HCT116 (cell line): ENCODE data around the gene SOCS3. TPM values are rescaled to one million over a fixed set of nuclear protein-coding genes. Genes with fewer than 3 reads are reported as not detected.

Experiments
- ATAC-seq: fragments of 200-7000 bp; cut with Tn5 transposase; 2 replicates; pipeline ENCODE4 v1.9.1; 2020; ENCODE audit warnings: mild to moderate bottlenecking, moderate library complexity
- BruUV-seq: library from RNA; stranded (reverse); fragments of 400-500 nt; replicated peaks from 2 replicates; lab custom pipeline; 2021; lab: Mats Ljungman, UMichigan
- CTCF ChIA-PET: fragments of 300-600 bp; sonication (Branson Sonifier 250); formaldehyde crosslinking; loops from one replicate; lab custom pipeline; 2021; ENCODE audit warnings: antibody characterized with exemption; lab: Charles Lee
- POLR2A ChIA-PET: fragments of 300-600, 350-600 bp; sonication (Branson Sonifier 250); formaldehyde crosslinking; loops from one replicate; lab custom pipeline; 2021; ENCODE audit warnings: antibody characterized with exemption; lab: Charles Lee
- RAD21 ChIA-PET, 2 experiments: fragments of 300-600 bp; sonication (Branson Sonifier 250); formaldehyde crosslinking; loops; one replicate each; lab custom pipeline; 2023; ENCODE audit warnings: low total read pairs in 2 of 2; ENCODE audit not compliant: uncharacterized antibody in 2 of 2, unreplicated experiment in 2 of 2, low non-redundant PET in 1 of 2; lab: Charles Lee
- DNase-seq: peaks from one replicate; pipeline ENCODE4 v3.0.0-alpha.2; 2010; ENCODE audit warnings: low read depth, low spot score
- H2AFZ ChIP-seq: fragments of 200-600 bp; shearing (Covaris generic), sonication (generic); 2 replicates; pipeline ENCODE4 v1.6.1; 2017; ENCODE audit warnings: low read depth, mixed run types, mixed read lengths, antibody characterized with exemption, low read length; ENCODE audit not compliant: poor library complexity, severe bottlenecking
- H3K27ac ChIP-seq: 2 replicates; pipeline ENCODE4 v1.5.1; 2012; ENCODE audit warnings: low read depth, low read length
- H3K27me3 ChIP-seq: fragments of 200-600 bp; sonication (generic); 2 replicates; pipeline ENCODE4 v1.6.1; 2016; ENCODE audit warnings: mixed run types, low read length, mixed read lengths; ENCODE audit not compliant: insufficient read depth
- H3K36me3 ChIP-seq, 2 experiments: fragments of 200-500 bp in 1 of 2; fragments of 200-600 bp in 1 of 2; sonication (Bioruptor generic) in 1 of 2; sonication (generic) in 1 of 2; 2 replicates each; pipeline versions ENCODE4 v1.5.1 to v1.6.1; 2014 to 2016; ENCODE audit warnings: low read length in 2 of 2, inconsistent platforms in 1 of 2, mixed read lengths in 1 of 2, mixed run types in 1 of 2; ENCODE audit not compliant: insufficient read depth in 2 of 2, control insufficient read depth in 1 of 2
- H3K4me1 ChIP-seq, 2 experiments: fragments of 200-600 bp in 1 of 2; sonication (generic) in 1 of 2; 2 replicates each; pipeline versions ENCODE4 v1.5.1 to v1.6.1; 2012 to 2017; ENCODE audit warnings: low read length in 2 of 2, inconsistent platforms in 1 of 2, mild to moderate bottlenecking in 1 of 2, mixed read lengths in 1 of 2, mixed run types in 1 of 2, moderate library complexity in 1 of 2; ENCODE audit not compliant: insufficient read depth in 2 of 2, control insufficient read depth in 1 of 2
- H3K4me2 ChIP-seq: fragments of 200-600 bp; sonication (generic); 2 replicates; pipeline ENCODE4 v1.6.1; 2017; ENCODE audit warnings: mixed run types, low read length, mixed read lengths
- H3K4me3 ChIP-seq, 2 experiments: fragments of 200-600 bp in 1 of 2; sonication (generic) in 1 of 2; replicated peaks in 1 of 2; 2 replicates each; pipeline ENCODE4 v1.5.1; 2011 to 2016; ENCODE audit warnings: low read length in 2 of 2, control low read depth in 1 of 2, low read depth in 1 of 2, mild to moderate bottlenecking in 1 of 2, mixed read lengths in 1 of 2, mixed run types in 1 of 2
- H3K79me2 ChIP-seq: fragments of 200-600 bp; sonication (generic); 2 replicates; pipeline ENCODE4 v1.6.1; 2017; ENCODE audit warnings: mild to moderate bottlenecking, mixed run types, low read length, moderate library complexity, mixed read lengths; ENCODE audit not compliant: insufficient read depth
- H3K9ac ChIP-seq: fragments of 200-600 bp; sonication (generic); 2 replicates; pipeline ENCODE4 v1.6.1; 2016; ENCODE audit warnings: low read length, mixed read lengths
- H3K9me2 ChIP-seq: fragments of 200-600 bp; sonication (generic), shearing (Covaris generic); 2 replicates; pipeline ENCODE4 v1.6.1; 2017; ENCODE audit warnings: mixed run types, mild to moderate bottlenecking, moderate library complexity; ENCODE audit not compliant: insufficient read depth
- H3K9me3 ChIP-seq, 2 experiments: fragments of 200-500 bp in 1 of 2; fragments of 200-600 bp in 1 of 2; sonication (Bioruptor generic) in 1 of 2; sonication (generic) in 1 of 2; 2 replicates each; pipeline ENCODE4 v1.6.1; 2014 to 2017; ENCODE audit warnings: low read length in 2 of 2, mixed read lengths in 2 of 2, inconsistent platforms in 1 of 2, low read depth in 1 of 2, mild to moderate bottlenecking in 1 of 2, mixed run types in 1 of 2, moderate library complexity in 1 of 2; ENCODE audit not compliant: control insufficient read depth in 1 of 2, insufficient read depth in 1 of 2
- H4K20me1 ChIP-seq: fragments of 200-600 bp; sonication (generic), shearing (Covaris generic); 2 replicates; pipeline ENCODE4 v1.6.1; 2017; ENCODE audit warnings: mixed run types, mild to moderate bottlenecking, moderate library complexity; ENCODE audit not compliant: insufficient read depth
- CEBPB ChIP-seq: IDR thresholded peaks from 2 replicates; pipeline ENCODE4 v1.6.1; 2012; ENCODE audit warnings: low read depth
- EZH2 ChIP-seq: fragments of 200-600 bp; sonication (generic); IDR thresholded peaks from 2 replicates; pipeline ENCODE4 v1.6.1; 2017; ENCODE audit warnings: antibody characterized with exemption, mixed run types
- EZH2phosphoT487 ChIP-seq: fragments of 200-600 bp; IDR thresholded peaks from 2 replicates; pipeline ENCODE4 v1.6.1; 2018; ENCODE audit warnings: antibody characterized with exemption, borderline replicate concordance
- POLR2A ChIP-seq: IDR thresholded peaks from 2 replicates; pipeline ENCODE4 v1.7.0; 2011; ENCODE audit warnings: borderline replicate concordance; ENCODE audit not compliant: insufficient read depth, insufficient read length; ENCODE audit errors: extremely low read depth
- POLR2AphosphoS5 ChIP-seq: IDR thresholded peaks from 2 replicates; pipeline ENCODE4 v1.6.1; 2011; ENCODE audit warnings: mild to moderate bottlenecking, low read depth, low read length, moderate library complexity
- SIN3A ChIP-seq: IDR thresholded peaks from 2 replicates; pipeline ENCODE4 v1.6.1; 2012; ENCODE audit warnings: low read depth
- SRF ChIP-seq: IDR thresholded peaks from 2 replicates; pipeline ENCODE4 v1.6.1; 2012; ENCODE audit warnings: low read depth
- ZFX ChIP-seq: fragments of 450-650 bp; IDR thresholded peaks from 2 replicates; pipeline ENCODE4 v1.6.1; 2017
- ZNF274 ChIP-seq: fragments of 200-500 bp; sonication (Bioruptor generic); IDR thresholded peaks from 2 replicates; pipeline ENCODE4 v1.6.1; 2014; ENCODE audit warnings: mild to moderate bottlenecking, low read depth, low read length, inconsistent platforms
- intact Hi-C: fragments of 100-400 bp; cut with micrococcal nuclease; formaldehyde crosslinking; loops from 2 replicates; pipeline ENCODE4 v1.10.0; 2022
- total RNA-seq: library from RNA; stranded (reverse); gene quantifications from one replicate; pipeline ENCODE4 v1.2.1, GENCODE V29; 2021; ENCODE audit not compliant: unreplicated experiment
- TF ChIP-seq, protein P1 (sequence below): IDR thresholded peaks from 2 replicates; pipeline ENCODE4 v1.6.1; 2012; ENCODE audit warnings: low read depth
- TF ChIP-seq, protein P2 (sequence below): IDR thresholded peaks from 2 replicates; pipeline ENCODE4 v1.6.1; 2012

SOCS3 gene
- total RNA-seq, 1 experiment from 2014 or later = 26.7 TPM

DNA sequence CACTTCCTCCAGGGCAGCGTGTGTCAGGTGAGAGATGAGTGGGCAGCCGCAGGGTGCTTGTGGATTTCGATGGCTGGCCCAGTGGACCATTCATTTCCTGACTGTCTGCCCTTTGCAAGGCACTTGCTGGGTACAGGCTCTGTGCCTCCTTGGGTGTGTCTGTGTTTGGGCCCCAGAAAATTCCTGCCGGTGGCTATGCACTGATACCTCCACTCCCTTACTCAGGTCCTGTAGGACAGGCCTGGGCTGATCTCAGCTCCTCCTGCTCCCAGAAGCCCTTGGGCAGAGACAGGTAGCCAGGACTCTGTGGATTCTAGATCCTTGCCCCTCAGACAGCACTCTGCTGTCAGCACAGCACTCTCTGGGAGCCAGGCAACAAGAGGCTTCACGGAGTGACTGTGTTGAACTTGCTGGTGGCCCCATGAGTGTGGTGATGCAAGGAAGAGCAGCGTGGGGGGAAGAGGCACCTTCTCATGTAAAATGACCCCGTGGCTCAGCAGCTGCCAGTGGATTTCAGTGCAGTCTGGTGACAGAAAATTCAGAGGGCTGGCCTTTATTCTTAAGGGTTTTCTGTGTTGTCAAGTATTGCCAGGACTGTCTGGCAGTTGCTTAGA lies 47.6 kb upstream of the SOCS3 start:
- no peaks in the 10 kb centered on the region for H3K27me3 ChIP-seq
- no TSS peak for BruUV-seq
- H4K20me1 ChIP-seq = peaks cover 5% of the 10 kb centered on the region; the same call in 1 of the 2 replicates
- H3K79me2 ChIP-seq = peaks cover 58% of the 10 kb centered on the region
- DNase-seq = no peak
- H3K4me3 ChIP-seq = no peak overlapping the region
- no peak overlapping the region for H2AFZ ChIP-seq
- ATAC-seq = no peak
- intact Hi-C loops = no loop called here
- peaks cover 20 to 39% of the 10 kb centered on the region in 2 experiments; a peak in 3 of 4 replicates for H3K36me3 ChIP-seq
- peaks cover 13 to 22% of the 10 kb centered on the region in 2 experiments for H3K4me1 ChIP-seq
- H3K4me2 ChIP-seq = no peak overlapping the region
- H3K9ac ChIP-seq = no peak overlapping the region
- H3K9me3 ChIP-seq = no peaks in the 10 kb centered on the region
- no peak for TF ChIP-seq ZNF274
- TF ChIP-seq POLR2A = no peak
- TF ChIP-seq, all 23 proteins: peak for 0
- ChIA-PET POLR2A (interaction anchor here (0.6 kb wide), 1 partner anchor 14 kb away, joined by 3 read pairs; no protein-coding TSS in a partner anchor), RAD21 (no interaction called here), CTCF (no interaction called here)
- no peaks in the 10 kb centered on the region for H3K9me2 ChIP-seq
- H3K27ac ChIP-seq = no peak overlapping the region

DNA sequence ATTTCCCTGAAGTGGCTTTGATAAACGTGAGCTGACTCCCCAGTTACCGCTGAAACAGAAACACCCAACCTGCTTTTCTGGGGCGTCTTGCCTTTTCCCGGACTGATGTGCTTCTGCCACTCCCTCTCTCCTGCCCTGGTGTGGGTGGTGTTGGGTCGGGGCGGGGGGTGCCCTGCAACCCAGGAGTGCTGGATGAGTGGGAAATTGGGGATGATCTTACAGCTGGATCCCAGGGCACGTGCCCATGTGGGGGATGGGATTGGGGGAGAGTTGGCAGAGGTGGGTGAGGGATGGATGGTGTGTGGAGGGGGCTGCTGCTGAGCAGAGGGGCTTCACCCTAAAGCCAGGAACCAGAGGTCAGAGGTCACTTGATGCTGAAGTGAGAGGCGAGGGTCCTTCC lies 47.0 kb upstream of the SOCS3 start:
- H3K27me3 ChIP-seq = no peaks in the 10 kb centered on the region
- H3K9me3 ChIP-seq = no peaks in the 10 kb centered on the region
- ChIA-PET CTCF (no interaction called here), POLR2A (interaction anchor here (0.7 kb wide), 1 partner anchor 23 kb away, joined by 3 read pairs; no protein-coding TSS in a partner anchor)
- H4K20me1 ChIP-seq = peaks cover 5% of the 10 kb centered on the region; the same call in 1 of the 2 replicates
- H2AFZ ChIP-seq = no peak overlapping the region
- BruUV-seq = no TSS peak
- H3K9ac ChIP-seq = no peak overlapping the region
- ATAC-seq = no peak
- TF ChIP-seq CEBPB (no peak), SRF (no peak), POLR2AphosphoS5 (no peak), ZNF274 (no peak), POLR2A (no peak), EZH2phosphoT487 (no peak), EZH2 (no peak), SIN3A (no peak), ZFX (no peak)
- TF ChIP-seq, protein P1, sequence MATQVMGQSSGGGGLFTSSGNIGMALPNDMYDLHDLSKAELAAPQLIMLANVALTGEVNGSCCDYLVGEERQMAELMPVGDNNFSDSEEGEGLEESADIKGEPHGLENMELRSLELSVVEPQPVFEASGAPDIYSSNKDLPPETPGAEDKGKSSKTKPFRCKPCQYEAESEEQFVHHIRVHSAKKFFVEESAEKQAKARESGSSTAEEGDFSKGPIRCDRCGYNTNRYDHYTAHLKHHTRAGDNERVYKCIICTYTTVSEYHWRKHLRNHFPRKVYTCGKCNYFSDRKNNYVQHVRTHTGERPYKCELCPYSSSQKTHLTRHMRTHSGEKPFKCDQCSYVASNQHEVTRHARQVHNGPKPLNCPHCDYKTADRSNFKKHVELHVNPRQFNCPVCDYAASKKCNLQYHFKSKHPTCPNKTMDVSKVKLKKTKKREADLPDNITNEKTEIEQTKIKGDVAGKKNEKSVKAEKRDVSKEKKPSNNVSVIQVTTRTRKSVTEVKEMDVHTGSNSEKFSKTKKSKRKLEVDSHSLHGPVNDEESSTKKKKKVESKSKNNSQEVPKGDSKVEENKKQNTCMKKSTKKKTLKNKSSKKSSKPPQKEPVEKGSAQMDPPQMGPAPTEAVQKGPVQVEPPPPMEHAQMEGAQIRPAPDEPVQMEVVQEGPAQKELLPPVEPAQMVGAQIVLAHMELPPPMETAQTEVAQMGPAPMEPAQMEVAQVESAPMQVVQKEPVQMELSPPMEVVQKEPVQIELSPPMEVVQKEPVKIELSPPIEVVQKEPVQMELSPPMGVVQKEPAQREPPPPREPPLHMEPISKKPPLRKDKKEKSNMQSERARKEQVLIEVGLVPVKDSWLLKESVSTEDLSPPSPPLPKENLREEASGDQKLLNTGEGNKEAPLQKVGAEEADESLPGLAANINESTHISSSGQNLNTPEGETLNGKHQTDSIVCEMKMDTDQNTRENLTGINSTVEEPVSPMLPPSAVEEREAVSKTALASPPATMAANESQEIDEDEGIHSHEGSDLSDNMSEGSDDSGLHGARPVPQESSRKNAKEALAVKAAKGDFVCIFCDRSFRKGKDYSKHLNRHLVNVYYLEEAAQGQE = no peak
- TF ChIP-seq, protein P2, sequence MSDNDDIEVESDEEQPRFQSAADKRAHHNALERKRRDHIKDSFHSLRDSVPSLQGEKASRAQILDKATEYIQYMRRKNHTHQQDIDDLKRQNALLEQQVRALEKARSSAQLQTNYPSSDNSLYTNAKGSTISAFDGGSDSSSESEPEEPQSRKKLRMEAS = no peak
- TF ChIP-seq, all 23 proteins: peak for 0
- Histone ChIP-seq H3K4me1 (peaks cover 13 to 22% of the 10 kb centered on the region in 2 experiments), H3K79me2 (peaks cover 52% of the 10 kb centered on the region), H3K9me2 (no peaks in the 10 kb centered on the region), H3K27ac (no peak overlapping the region), H3K36me3 (peaks cover 22 to 35% of the 10 kb centered on the region in 2 experiments; a peak in 3 of 4 replicates), H3K4me3 (no peak overlapping the region), H3K4me2 (no peak overlapping the region)
- RAD21 ChIA-PET = no interaction called here
- no peak for DNase-seq
- intact Hi-C loops = no loop called here
